NCI-H1436 treated with DMSO at 0.1 percent for 48 hours (cell line): ENCODE measurements around the gene ANGPTL8.

Experiments
- DNase-seq: peaks from one replicate; lab custom pipeline; 2025; lab: John Stamatoyannopoulos, UW

ANGPTL8 gene

GRCh38 chr19:11291415-11291814, 52.0 kb downstream of the ANGPTL8 start:
- DNase-seq: no peak
